ENCODE results near the gene KLF6. TPM values are rescaled to one million over a fixed set of nuclear protein-coding genes. Genes with fewer than 3 reads are reported as not detected.

Gene KLF6
- total and polyA plus RNA-seq, 9 donors = 45.4 to 178 (median 85.7) TPM

DNA sequence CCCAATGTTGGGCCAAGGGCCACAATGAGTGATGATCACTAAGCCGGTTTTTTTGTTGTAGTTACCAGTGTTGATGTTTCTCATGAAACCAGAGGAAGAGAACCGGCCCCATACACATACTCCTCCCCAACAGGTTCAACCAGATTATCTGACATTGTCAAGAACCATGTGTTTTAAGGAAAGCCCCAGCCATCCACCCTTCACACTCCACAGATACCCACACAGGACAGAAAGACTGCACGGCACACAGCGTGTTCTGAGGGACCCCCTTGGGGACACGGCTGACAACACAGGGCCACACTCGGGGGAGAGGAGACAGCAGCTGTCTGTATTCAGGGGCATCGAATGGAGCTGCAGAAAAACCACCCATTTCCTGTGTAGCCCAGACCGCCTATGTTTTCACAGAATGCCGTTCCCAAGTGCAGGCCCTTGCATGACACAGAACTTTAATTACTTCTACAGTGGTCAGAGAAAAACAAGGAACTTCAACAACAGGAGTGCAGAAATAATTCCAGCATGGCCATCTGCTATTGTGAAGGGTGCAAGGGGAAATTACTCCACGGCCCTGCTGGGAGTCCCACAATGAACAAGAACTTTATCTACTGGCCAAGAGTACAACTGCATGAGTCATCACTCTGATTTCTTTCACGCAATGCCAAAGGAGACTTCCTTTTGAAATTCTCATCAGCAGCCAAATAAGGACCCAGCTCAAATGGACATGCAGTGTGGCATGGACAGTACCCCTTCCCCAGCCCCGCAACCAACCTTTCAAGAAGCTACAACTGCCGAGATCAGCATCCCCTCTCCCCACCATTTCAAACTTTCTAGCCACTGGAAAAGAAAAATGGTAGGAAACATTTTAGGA is 2.3 kb downstream of the KLF6 start:
- TF ChIP-seq EP300 (IDR thresholded peaks at IDR 0.05) = no peak
- TF ChIP-seq, protein P1, sequence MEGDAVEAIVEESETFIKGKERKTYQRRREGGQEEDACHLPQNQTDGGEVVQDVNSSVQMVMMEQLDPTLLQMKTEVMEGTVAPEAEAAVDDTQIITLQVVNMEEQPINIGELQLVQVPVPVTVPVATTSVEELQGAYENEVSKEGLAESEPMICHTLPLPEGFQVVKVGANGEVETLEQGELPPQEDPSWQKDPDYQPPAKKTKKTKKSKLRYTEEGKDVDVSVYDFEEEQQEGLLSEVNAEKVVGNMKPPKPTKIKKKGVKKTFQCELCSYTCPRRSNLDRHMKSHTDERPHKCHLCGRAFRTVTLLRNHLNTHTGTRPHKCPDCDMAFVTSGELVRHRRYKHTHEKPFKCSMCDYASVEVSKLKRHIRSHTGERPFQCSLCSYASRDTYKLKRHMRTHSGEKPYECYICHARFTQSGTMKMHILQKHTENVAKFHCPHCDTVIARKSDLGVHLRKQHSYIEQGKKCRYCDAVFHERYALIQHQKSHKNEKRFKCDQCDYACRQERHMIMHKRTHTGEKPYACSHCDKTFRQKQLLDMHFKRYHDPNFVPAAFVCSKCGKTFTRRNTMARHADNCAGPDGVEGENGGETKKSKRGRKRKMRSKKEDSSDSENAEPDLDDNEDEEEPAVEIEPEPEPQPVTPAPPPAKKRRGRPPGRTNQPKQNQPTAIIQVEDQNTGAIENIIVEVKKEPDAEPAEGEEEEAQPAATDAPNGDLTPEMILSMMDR (IDR thresholded peaks at IDR 0.05) = peak in 1 of 3 donors; percentile 29
- DNase-seq = peak in 4 of 5 donors; percentile 50 to 72 (median 54)
- Histone ChIP-seq H3K4me1 (ENCODE audit: insufficient read depth) (peaks cover 23% of the 10 kb centered on the region), H3K4me3 (peak overlapping the region; percentile 93), H3K27ac (peak overlapping the region; percentile 95), H3K27me3 (no peaks in the 10 kb centered on the region), H3K36me3 (no peaks in the 10 kb centered on the region), H3K9me3 (no peaks in the 10 kb centered on the region)
- WGBS, 3 donors = 1 to 3% (median 1%) methylated on average over 13 of the region's 13 CpGs
- intact Hi-C loops (cut with DNase I) = loop anchor here in 3 of 4 donors (5.0 to 10.0 kb wide), 7 partner anchors 152 to 875 kb away; no protein-coding TSS in a partner anchor

DNA sequence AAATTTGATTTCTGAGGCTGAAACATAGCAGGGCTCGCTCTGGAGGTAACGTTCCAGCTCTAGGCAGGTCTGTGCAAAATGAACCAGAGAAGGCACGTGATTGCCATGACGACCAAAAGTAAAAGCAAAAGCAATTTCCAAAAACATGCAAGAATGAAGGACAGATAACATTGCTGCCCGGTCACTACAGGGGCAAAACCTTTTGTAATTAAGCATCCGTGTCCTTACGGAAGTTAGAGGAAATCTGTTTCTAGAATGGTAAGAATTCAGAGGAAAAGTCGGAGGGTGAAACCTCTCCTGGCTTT is 2.9 kb downstream of the KLF6 start:
- H3K27ac ChIP-seq = peak overlapping the region; percentile 43 to 95
- H3K4me1 ChIP-seq (ENCODE audit: insufficient read depth) = peaks cover 23% of the 10 kb centered on the region
- no peaks in the 10 kb centered on the region for H3K27me3 ChIP-seq
- WGBS, 3 donors = 1 to 2% (median 2%) methylated on average over 8 of the region's 8 CpGs
- peak in 1 of 5 donors; percentile 13 for DNase-seq
- no peak for TF ChIP-seq POLR2A (IDR thresholded peaks at IDR 0.05)
- peak; percentile 30 for TF ChIP-seq EP300 (IDR thresholded peaks at IDR 0.05)
- intact Hi-C loops (cut with DNase I) = loop anchor here in 3 of 4 donors (5.0 to 10.0 kb wide), 7 partner anchors 153 to 875 kb away; no protein-coding TSS in a partner anchor
- no peaks in the 10 kb centered on the region for H3K36me3 ChIP-seq
- no peaks in the 10 kb centered on the region for H3K9me3 ChIP-seq
- peak overlapping the region; percentile 93 for H3K4me3 ChIP-seq

DNA sequence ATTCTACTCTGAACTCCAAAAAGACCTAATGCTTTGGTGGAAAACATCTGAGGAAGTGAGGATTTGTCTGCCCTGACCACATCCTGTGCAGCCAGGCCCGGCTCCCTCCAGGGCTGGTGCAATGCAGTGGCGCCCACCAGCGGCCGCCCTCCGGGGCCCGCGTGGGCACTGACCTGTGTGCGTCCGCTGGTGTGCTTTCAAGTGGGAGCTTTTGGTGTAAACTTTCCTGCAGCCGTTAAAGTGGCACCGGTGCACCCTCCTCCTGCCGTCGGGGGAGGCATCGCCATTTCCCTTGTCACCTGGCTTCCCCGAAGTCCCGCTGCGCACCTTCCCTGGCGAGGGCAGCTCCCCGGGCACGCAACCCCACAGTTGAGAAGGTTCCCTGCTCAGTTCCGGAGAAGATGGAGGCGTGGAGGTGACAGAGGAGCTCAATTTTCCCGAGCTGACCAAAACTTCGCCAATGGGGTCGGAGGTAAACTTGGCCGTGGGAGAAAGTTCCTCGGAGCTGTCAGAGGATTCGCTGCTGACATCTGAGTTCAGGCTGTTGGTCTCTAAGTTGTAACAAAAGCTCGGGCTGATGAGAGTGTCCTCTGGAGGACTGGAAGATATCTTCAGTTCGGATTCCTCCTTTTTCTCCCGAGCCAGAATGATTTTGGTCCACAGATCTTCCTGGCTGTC is 3.4 kb downstream of the KLF6 start:
- H3K27ac ChIP-seq = peak overlapping the region; percentile 43 to 95
- peak in 2 of 5 donors; percentile 21 to 40 for DNase-seq
- 42 to 50% (median 45%) methylated on average over 28 to 31 of the region's 31 CpGs for WGBS, 3 donors
- H3K4me1 ChIP-seq (ENCODE audit: insufficient read depth) = peaks cover 21% of the 10 kb centered on the region
- no peak for TF ChIP-seq POLR2A (IDR thresholded peaks at IDR 0.05)
- TF ChIP-seq, protein P1 (IDR thresholded peaks at IDR 0.05) = peak in 1 of 3 donors; percentile 24
- H3K27me3 ChIP-seq = no peaks in the 10 kb centered on the region
- H3K36me3 ChIP-seq = no peaks in the 10 kb centered on the region
- no peaks in the 10 kb centered on the region for H3K9me3 ChIP-seq
- H3K4me3 ChIP-seq = peak overlapping the region; percentile 93
- intact Hi-C loops (cut with DNase I) = loop anchor here in 3 of 4 donors (5.0 to 10.0 kb wide), 7 partner anchors 153 to 876 kb away; no protein-coding TSS in a partner anchor

DNA sequence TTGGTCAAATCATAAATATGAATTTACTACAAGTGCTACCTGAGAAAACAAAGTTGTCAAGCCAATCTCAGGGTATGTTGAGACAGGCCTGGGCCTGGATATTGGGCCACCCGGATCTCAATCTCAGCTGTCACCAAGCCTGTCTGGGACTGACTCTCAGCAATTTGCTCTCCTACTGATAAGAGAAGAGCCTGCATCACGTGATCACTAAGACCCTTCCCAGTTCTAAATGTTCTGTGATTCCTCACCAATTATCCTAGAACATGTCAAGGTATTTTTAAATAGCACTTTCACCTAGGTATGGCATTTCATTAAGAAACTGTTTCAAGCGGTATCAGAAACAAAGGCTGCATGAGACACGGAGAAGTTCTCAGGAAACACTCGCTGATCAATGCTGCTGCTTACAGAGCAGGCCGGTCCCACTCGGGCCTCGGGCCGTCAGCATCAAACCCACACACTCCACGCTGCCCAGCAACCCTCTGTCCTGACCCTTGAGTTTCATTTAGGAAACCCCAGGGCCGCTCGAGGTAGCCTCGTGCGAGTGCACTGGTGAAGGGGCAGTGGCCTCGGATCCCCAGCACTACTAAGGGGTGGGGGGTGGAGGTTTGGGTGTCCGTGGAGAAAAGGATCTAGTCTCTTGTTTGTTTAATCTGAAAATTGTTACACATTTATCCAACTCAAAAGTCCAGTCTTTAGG is 4.1 kb downstream of the KLF6 start:
- intact Hi-C loops (cut with DNase I) = loop anchor here in 3 of 4 donors (5.0 to 10.0 kb wide), 7 partner anchors 154 to 876 kb away; no protein-coding TSS in a partner anchor
- DNase-seq = peak in 1 of 5 donors; percentile 6

More for the DNA sequence above, 4.1 kb downstream of the KLF6 start:
- H3K27ac ChIP-seq = peak overlapping the region; percentile 43 to 95
- 41 to 44% (median 43%) methylated on average over 16 of the region's 16 CpGs for WGBS, 3 donors
- TF ChIP-seq EP300 (IDR thresholded peaks at IDR 0.05) = no peak
- TF ChIP-seq POLR2A (IDR thresholded peaks at IDR 0.05) = no peak
- TF ChIP-seq, protein P1 (IDR thresholded peaks at IDR 0.05) = no peak
- H3K4me3 ChIP-seq = peak overlapping the region; percentile 93
- no peaks in the 10 kb centered on the region for H3K27me3 ChIP-seq
- H3K36me3 ChIP-seq = no peaks in the 10 kb centered on the region
- H3K9me3 ChIP-seq = no peaks in the 10 kb centered on the region
- peaks cover 18% of the 10 kb centered on the region for H3K4me1 ChIP-seq (ENCODE audit: insufficient read depth)
